Prostate gland (tissue), 1 donor: ENCODE data around the gene NECTIN1.

ENCODE experiments used
- POLR2A ChIP-seq: fragments of 450-650 bp; IDR thresholded peaks from one replicate; pipeline ENCODE4 v1.6.1; 2016; ENCODE audit warnings: antibody characterized with exemption, mild to moderate bottlenecking
- POLR2AphosphoS5 ChIP-seq: sonication (generic); formaldehyde crosslinking; IDR thresholded peaks from one replicate; pipeline ENCODE4 v1.6.1; 2017; ENCODE audit warnings: antibody characterized with exemption

- TF ChIP-seq POLR2A (no peak), POLR2AphosphoS5 (no peak)
Observed at GRCh38 chr11:119664063-119664572, 64.9 kb downstream of the NECTIN1 start.
